ENCODE data around the gene UBR7. TPM values are rescaled to one million over a fixed set of nuclear protein-coding genes. Genes with fewer than 3 reads are reported as not detected.

UBR7 gene
- total RNA-seq, 1 experiment from 2014 or later, result 28.9 TPM

DNA sequence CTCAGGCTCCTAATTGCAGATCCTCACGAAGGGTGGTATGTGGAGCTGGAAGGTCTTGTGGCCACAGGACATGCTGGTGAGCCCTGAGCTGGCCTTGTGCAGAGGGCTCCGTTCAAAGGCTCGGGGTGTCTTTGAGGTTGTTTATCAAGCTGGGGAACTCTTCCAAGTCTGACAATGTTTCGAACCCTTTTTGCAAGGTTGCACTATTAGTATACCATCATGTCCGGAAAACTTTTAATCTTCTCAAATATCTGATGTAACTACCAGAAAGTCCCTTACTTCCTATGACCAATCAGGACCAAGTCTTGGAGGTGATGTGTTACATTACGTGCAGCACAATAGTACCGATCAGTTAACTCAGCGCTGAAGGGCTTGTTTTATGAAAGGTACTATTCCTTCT is 21.5 kb downstream of the UBR7 start:
- CTCF ChIA-PET, result no interaction called here
- Mint-ChIP-seq H3K4me3 (no peak overlapping the region), H3K36me3 (peaks cover 28% of the 10 kb centered on the region), H3K4me1 (no peaks in the 10 kb centered on the region), H3K27me3 (ENCODE audit: low read depth) (no peaks in the 10 kb centered on the region), H3K9me3 (peaks cover 4% of the 10 kb centered on the region; the same call in 1 of the 2 replicates), H3K27ac (no peak overlapping the region)
- ATAC-seq (no peak), DNase-seq (ENCODE audit: low spot score) (no peak)
- POLR2A ChIA-PET, result interaction anchor here (0.5 kb wide), 1 partner anchor 12 kb away, joined by 3 read pairs; no protein-coding TSS in a partner anchor
- no peak for TF ChIP-seq GTF2I (CRISPR knock-in tag; conservative IDR thresholded peaks at IDR 0.05)
- no peak for TF ChIP-seq SP1 (CRISPR knock-in tag; conservative IDR thresholded peaks at IDR 0.05)
- no peak for TF ChIP-seq NR1H2 (CRISPR knock-in tag; IDR thresholded peaks at IDR 0.05)

DNA sequence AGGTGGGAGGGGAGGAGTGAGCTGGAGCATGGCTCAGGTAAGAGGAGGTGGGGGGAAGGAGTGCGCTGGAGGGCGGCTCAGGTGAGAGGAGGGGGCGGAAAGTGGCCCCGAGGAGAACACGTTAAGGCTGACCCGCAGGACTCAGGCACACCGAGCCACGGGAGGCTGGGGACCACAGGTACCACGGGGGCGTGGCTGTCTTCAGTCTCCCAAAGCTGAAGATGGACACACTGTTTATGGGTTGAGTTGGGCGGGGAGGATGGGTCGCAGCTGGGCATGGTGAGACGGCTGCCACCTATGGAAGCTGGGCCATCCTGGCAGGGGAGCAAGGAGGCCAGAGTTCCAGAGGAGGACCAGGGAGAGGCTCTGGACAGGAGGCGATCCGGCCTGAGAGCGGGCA is 23.5 kb downstream of the UBR7 start:
- Mint-ChIP-seq H3K4me3 (no peak overlapping the region), H3K9me3 (peaks cover 4% of the 10 kb centered on the region; the same call in 1 of the 2 replicates), H3K27ac (no peak overlapping the region), H3K27me3 (ENCODE audit: low read depth) (no peaks in the 10 kb centered on the region), H3K36me3 (peaks cover 23% of the 10 kb centered on the region), H3K4me1 (no peaks in the 10 kb centered on the region)
- CTCF ChIA-PET, result interaction anchor here (2.0 kb wide), 1 partner anchor 23 kb away, joined by 5 read pairs; the partner anchor contains the start of genes GON7 and UBR7
- DNase-seq (ENCODE audit: low spot score), result no peak
- no peak for ATAC-seq
- TF ChIP-seq, protein P1, sequence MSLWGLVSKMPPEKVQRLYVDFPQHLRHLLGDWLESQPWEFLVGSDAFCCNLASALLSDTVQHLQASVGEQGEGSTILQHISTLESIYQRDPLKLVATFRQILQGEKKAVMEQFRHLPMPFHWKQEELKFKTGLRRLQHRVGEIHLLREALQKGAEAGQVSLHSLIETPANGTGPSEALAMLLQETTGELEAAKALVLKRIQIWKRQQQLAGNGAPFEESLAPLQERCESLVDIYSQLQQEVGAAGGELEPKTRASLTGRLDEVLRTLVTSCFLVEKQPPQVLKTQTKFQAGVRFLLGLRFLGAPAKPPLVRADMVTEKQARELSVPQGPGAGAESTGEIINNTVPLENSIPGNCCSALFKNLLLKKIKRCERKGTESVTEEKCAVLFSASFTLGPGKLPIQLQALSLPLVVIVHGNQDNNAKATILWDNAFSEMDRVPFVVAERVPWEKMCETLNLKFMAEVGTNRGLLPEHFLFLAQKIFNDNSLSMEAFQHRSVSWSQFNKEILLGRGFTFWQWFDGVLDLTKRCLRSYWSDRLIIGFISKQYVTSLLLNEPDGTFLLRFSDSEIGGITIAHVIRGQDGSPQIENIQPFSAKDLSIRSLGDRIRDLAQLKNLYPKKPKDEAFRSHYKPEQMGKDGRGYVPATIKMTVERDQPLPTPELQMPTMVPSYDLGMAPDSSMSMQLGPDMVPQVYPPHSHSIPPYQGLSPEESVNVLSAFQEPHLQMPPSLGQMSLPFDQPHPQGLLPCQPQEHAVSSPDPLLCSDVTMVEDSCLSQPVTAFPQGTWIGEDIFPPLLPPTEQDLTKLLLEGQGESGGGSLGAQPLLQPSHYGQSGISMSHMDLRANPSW (CRISPR knock-in tag; conservative IDR thresholded peaks at IDR 0.05; ENCODE audit: low read depth), result no peak
- POLR2A ChIA-PET, result no interaction called here

DNA sequence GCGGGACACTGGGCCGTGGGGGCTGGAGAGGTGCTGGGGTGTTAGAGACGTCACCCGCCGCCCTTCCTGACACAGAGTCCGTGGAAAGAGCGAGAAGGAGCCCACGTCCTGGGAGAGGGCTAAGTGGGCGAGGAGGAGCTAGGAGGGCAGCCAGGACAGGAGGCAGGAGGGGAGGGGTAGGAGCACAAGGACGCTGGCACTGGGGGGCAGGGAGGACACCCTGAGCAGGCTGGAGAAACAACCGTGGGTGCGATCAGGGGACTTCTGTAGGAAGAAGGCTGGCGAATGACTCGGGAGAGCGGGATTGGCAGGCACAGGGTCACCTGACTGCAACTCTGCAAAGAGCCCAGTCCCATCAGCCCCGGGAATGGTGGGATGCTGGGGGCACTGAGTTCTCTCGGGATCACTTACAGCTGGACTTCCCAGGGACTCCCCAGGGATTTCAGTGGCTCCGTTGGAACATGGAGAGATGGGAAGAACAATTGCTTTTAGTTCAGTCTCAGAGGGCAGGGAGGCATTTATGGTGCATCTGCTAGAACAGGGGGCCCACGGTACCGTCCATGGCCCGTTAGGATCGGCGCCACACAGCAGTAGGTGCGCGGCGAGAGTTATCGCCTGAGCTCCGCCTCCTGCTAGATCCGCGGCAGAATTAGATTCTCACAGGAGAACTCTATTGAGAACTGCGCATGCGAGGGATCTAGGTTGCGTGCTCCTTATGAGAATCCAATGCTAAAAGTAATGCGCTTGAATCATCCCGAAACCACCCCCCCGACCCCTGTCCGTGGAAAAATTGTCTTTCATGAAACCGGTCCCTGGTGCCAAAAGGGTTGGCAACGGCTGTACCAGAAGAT is 24.3 kb downstream of the UBR7 start:
- Mint-ChIP-seq H3K27me3 (ENCODE audit: low read depth) (no peaks in the 10 kb centered on the region), H3K4me3 (no peak overlapping the region), H3K36me3 (peaks cover 23% of the 10 kb centered on the region), H3K9me3 (peaks cover 4% of the 10 kb centered on the region; the same call in 1 of the 2 replicates), H3K4me1 (no peaks in the 10 kb centered on the region), H3K27ac (no peak overlapping the region)
- no peak for ATAC-seq
- ChIA-PET POLR2A (no interaction called here), CTCF (interaction anchor here (1.7 to 2.0 kb wide), 2 partner anchors 24 to 388 kb away, joined by 5 to 6 read pairs; partner anchors contain the start of genes GON7 and UBR7)
- TF ChIP-seq FOXP1 (CRISPR knock-in tag; IDR thresholded peaks at IDR 0.05; ENCODE audit: borderline replicate concordance), result no peak
- TF ChIP-seq, protein P2, sequence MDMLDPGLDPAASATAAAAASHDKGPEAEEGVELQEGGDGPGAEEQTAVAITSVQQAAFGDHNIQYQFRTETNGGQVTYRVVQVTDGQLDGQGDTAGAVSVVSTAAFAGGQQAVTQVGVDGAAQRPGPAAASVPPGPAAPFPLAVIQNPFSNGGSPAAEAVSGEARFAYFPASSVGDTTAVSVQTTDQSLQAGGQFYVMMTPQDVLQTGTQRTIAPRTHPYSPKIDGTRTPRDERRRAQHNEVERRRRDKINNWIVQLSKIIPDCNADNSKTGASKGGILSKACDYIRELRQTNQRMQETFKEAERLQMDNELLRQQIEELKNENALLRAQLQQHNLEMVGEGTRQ (CRISPR knock-in tag; IDR thresholded peaks at IDR 0.05), result peak; percentile 47; the same call in 1 of the 2 replicates
- DNase-seq (ENCODE audit: low spot score), result no peak

DNA sequence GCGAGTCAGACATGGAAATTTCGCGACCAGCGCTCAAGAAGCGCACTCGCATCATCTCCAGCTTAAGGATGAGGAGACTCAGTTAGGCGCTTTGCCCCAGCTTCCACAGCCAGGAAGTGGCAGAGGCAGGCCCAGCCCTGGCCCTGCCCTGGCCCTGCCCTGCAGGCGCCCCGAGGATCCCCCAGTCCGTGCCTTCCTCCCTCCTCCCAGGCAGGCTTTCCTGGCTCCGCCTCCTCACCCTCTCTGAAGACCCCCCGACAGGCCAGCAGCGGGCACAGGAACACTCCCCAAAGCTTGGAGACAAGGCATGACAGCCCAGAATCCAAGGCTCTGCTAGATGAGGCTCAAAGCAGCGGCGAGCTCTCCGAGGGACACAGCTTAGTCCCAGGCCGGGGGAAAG is 25.1 kb downstream of the UBR7 start:
- Mint-ChIP-seq H3K9me3 (peaks cover 4% of the 10 kb centered on the region; the same call in 1 of the 2 replicates), H3K36me3 (peaks cover 18% of the 10 kb centered on the region), H3K4me1 (no peaks in the 10 kb centered on the region), H3K4me3 (no peak overlapping the region), H3K27ac (no peak overlapping the region), H3K27me3 (ENCODE audit: low read depth) (no peaks in the 10 kb centered on the region)
- DNase-seq (ENCODE audit: low spot score), result no peak
- ChIA-PET POLR2A (no interaction called here), CTCF (interaction anchor here (0.9 to 1.7 kb wide), 3 partner anchors 8 to 387 kb away, joined by 3 to 6 read pairs (median 4); no protein-coding TSS in a partner anchor)
- peak; percentile 43 for ATAC-seq
- TF ChIP-seq, protein P3, sequence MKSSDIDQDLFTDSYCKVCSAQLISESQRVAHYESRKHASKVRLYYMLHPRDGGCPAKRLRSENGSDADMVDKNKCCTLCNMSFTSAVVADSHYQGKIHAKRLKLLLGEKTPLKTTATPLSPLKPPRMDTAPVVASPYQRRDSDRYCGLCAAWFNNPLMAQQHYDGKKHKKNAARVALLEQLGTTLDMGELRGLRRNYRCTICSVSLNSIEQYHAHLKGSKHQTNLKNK (CRISPR knock-in tag; IDR thresholded peaks at IDR 0.05), result no peak
- TF ChIP-seq, protein P4, sequence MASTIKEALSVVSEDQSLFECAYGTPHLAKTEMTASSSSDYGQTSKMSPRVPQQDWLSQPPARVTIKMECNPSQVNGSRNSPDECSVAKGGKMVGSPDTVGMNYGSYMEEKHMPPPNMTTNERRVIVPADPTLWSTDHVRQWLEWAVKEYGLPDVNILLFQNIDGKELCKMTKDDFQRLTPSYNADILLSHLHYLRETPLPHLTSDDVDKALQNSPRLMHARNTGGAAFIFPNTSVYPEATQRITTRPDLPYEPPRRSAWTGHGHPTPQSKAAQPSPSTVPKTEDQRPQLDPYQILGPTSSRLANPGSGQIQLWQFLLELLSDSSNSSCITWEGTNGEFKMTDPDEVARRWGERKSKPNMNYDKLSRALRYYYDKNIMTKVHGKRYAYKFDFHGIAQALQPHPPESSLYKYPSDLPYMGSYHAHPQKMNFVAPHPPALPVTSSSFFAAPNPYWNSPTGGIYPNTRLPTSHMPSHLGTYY (CRISPR knock-in tag; IDR thresholded peaks at IDR 0.05), result no peak
- TF ChIP-seq, protein P5, sequence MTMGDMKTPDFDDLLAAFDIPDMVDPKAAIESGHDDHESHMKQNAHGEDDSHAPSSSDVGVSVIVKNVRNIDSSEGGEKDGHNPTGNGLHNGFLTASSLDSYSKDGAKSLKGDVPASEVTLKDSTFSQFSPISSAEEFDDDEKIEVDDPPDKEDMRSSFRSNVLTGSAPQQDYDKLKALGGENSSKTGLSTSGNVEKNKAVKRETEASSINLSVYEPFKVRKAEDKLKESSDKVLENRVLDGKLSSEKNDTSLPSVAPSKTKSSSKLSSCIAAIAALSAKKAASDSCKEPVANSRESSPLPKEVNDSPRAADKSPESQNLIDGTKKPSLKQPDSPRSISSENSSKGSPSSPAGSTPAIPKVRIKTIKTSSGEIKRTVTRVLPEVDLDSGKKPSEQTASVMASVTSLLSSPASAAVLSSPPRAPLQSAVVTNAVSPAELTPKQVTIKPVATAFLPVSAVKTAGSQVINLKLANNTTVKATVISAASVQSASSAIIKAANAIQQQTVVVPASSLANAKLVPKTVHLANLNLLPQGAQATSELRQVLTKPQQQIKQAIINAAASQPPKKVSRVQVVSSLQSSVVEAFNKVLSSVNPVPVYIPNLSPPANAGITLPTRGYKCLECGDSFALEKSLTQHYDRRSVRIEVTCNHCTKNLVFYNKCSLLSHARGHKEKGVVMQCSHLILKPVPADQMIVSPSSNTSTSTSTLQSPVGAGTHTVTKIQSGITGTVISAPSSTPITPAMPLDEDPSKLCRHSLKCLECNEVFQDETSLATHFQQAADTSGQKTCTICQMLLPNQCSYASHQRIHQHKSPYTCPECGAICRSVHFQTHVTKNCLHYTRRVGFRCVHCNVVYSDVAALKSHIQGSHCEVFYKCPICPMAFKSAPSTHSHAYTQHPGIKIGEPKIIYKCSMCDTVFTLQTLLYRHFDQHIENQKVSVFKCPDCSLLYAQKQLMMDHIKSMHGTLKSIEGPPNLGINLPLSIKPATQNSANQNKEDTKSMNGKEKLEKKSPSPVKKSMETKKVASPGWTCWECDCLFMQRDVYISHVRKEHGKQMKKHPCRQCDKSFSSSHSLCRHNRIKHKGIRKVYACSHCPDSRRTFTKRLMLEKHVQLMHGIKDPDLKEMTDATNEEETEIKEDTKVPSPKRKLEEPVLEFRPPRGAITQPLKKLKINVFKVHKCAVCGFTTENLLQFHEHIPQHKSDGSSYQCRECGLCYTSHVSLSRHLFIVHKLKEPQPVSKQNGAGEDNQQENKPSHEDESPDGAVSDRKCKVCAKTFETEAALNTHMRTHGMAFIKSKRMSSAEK (CRISPR knock-in tag; IDR thresholded peaks at IDR 0.05; ENCODE audit: borderline replicate concordance), result no peak
- no peak for TF ChIP-seq ZNF416 (CRISPR knock-in tag; IDR thresholded peaks at IDR 0.05)
- no peak for TF ChIP-seq GRHL2 (CRISPR knock-in tag; IDR thresholded peaks at IDR 0.05; ENCODE audit: insufficient replicate concordance, severe bottlenecking)
- no peak for TF ChIP-seq KAT7 (CRISPR knock-in tag; IDR thresholded peaks at IDR 0.05; ENCODE audit: borderline replicate concordance)
- TF ChIP-seq, protein P6, sequence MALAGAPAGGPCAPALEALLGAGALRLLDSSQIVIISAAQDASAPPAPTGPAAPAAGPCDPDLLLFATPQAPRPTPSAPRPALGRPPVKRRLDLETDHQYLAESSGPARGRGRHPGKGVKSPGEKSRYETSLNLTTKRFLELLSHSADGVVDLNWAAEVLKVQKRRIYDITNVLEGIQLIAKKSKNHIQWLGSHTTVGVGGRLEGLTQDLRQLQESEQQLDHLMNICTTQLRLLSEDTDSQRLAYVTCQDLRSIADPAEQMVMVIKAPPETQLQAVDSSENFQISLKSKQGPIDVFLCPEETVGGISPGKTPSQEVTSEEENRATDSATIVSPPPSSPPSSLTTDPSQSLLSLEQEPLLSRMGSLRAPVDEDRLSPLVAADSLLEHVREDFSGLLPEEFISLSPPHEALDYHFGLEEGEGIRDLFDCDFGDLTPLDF (CRISPR knock-in tag; IDR thresholded peaks at IDR 0.05), result no peak
- no peak for TF ChIP-seq SMAD3 (CRISPR knock-in tag; IDR thresholded peaks at IDR 0.05; ENCODE audit: borderline replicate concordance)
- TF ChIP-seq HMGA2 (CRISPR knock-in tag; IDR thresholded peaks at IDR 0.05), result no peak
- TF ChIP-seq IRF2 (CRISPR knock-in tag; IDR thresholded peaks at IDR 0.05; ENCODE audit: borderline replicate concordance, low read depth), result no peak
